CD14-positive monocyte (primary cell): ENCODE data around the gene MAST1. TPM values are rescaled to one million over a fixed set of nuclear protein-coding genes. Genes with fewer than 3 reads are reported as not detected.
"Not testable (repeated sequence)": the region's sequence is repeated elsewhere in the genome, so short reads cannot be mapped to it uniquely, and the experiment has no call there.

Experiments
- DNase-seq, 3 donors: peaks; one replicate each; pipeline ENCODE4 v3.0.0-alpha.2; 2011 to 2022
- H2AFZ ChIP-seq: 2 replicates; pipeline ENCODE4 v1.6.0; 2012; ENCODE audit warnings: mild to moderate bottlenecking, low read depth, low read length, inconsistent platforms; ENCODE audit not compliant: insufficient read depth, poor library complexity, severe bottlenecking
- H3K27ac ChIP-seq, 2 donors: 1 replicate in 1 of 2; 2 replicates in 1 of 2; pipeline ENCODE4 v1.5.1; 2012 to 2013; ENCODE audit warnings: low read length in 2 of 2, control low read depth in 1 of 2, inconsistent platforms in 1 of 2, low read depth in 1 of 2, mild to moderate bottlenecking in 1 of 2
- H3K27me3 ChIP-seq, 2 donors: one replicate each; pipeline versions ENCODE4 v1.6.0 to v1.6.1; 2011 to 2013; ENCODE audit warnings: low read length in 2 of 2; ENCODE audit not compliant: control insufficient read depth in 2 of 2, insufficient read depth in 2 of 2
- H3K36me3 ChIP-seq, 2 donors: replicated peaks in 1 of 2; 1 replicate in 1 of 2; 2 replicates in 1 of 2; pipeline versions ENCODE4 v1.5.1 to v1.6.1; 2012 to 2013; ENCODE audit warnings: low read length in 2 of 2, control low read depth in 1 of 2, inconsistent platforms in 1 of 2, mild to moderate bottlenecking in 1 of 2; ENCODE audit not compliant: insufficient read depth in 2 of 2, control insufficient read depth in 1 of 2
- H3K4me1 ChIP-seq, 2 donors: 1 replicate in 1 of 2; 2 replicates in 1 of 2; pipeline versions ENCODE4 v1.5.1 to v1.6.1; 2012 to 2013; ENCODE audit warnings: low read length in 2 of 2, control low read depth in 1 of 2, inconsistent platforms in 1 of 2, mild to moderate bottlenecking in 1 of 2, moderate library complexity in 1 of 2; ENCODE audit not compliant: insufficient read depth in 2 of 2, control insufficient read depth in 1 of 2
- H3K4me2 ChIP-seq: replicated peaks from 2 replicates; pipeline ENCODE3; 2012; ENCODE audit warnings: low read length, moderate library complexity, mild to moderate bottlenecking; ENCODE audit not compliant: poor library complexity, severe bottlenecking; ENCODE audit errors: extremely low read depth
- H3K4me3 ChIP-seq, 3 experiments: fragments of 200-600 bp in 1 of 3; sonication (generic) in 1 of 3; replicated peaks in 1 of 3; 1 replicate in 2 of 3; 2 replicates in 1 of 3; pipeline ENCODE4 v1.5.1; 2011 to 2013; ENCODE audit warnings: low read length in 3 of 3, mild to moderate bottlenecking in 3 of 3, control low read depth in 2 of 3, low read depth in 2 of 3, inconsistent platforms in 1 of 3, moderate library complexity in 1 of 3
- H3K79me2 ChIP-seq: 2 replicates; pipeline ENCODE4 v1.6.0; 2012; ENCODE audit warnings: mild to moderate bottlenecking, control low read depth, inconsistent platforms, low read length, moderate library complexity; ENCODE audit not compliant: insufficient read depth
- H3K9ac ChIP-seq: 2 replicates; pipeline ENCODE4 v1.6.0; 2017; ENCODE audit warnings: low read length, mild to moderate bottlenecking; ENCODE audit not compliant: insufficient read depth, poor library complexity, severe bottlenecking
- H3K9me3 ChIP-seq, 2 donors: replicated peaks in 1 of 2; 1 replicate in 1 of 2; 2 replicates in 1 of 2; pipeline versions ENCODE4 v1.5.1 to v1.6.1; 2012 to 2013; ENCODE audit warnings: low read length in 2 of 2, control low read depth in 1 of 2; ENCODE audit not compliant: control insufficient read depth in 1 of 2, insufficient read depth in 1 of 2
- H4K20me1 ChIP-seq: 2 replicates; pipeline ENCODE4 v1.6.0; 2012; ENCODE audit warnings: mild to moderate bottlenecking, low read length, control low read depth, moderate library complexity; ENCODE audit not compliant: insufficient read depth
- H3K27ac Mint-ChIP-seq, 7 donors: one replicate each; pipeline ENCODE4 v1.8.0; 2020; ENCODE audit warnings: mild to moderate bottlenecking in 7 of 7, mixed read lengths in 7 of 7, moderate library complexity in 6 of 7, inconsistent platforms in 2 of 7
- H3K27me3 Mint-ChIP-seq, 3 donors: one replicate each; pipeline ENCODE4 v1.8.0; 2021 to 2022; ENCODE audit warnings: low read depth in 3 of 3, mild to moderate bottlenecking in 3 of 3, mixed read lengths in 3 of 3, moderate library complexity in 3 of 3, inconsistent platforms in 1 of 3
- H3K36me3 Mint-ChIP-seq, 2 donors: one replicate each; pipeline ENCODE4 v1.8.0; 2020; ENCODE audit warnings: mixed read lengths in 2 of 2, inconsistent platforms in 1 of 2, mild to moderate bottlenecking in 1 of 2
- H3K4me1 Mint-ChIP-seq: one replicate; pipeline ENCODE4 v1.8.0; 2020; ENCODE audit warnings: mild to moderate bottlenecking, mixed read lengths
- H3K4me3 Mint-ChIP-seq, 2 donors: one replicate each; pipeline ENCODE4 v1.8.0; 2020; ENCODE audit warnings: mild to moderate bottlenecking in 2 of 2, mixed read lengths in 2 of 2, moderate library complexity in 1 of 2
- H3K9me3 Mint-ChIP-seq, 7 donors: one replicate each; pipeline ENCODE4 v1.8.0; 2020 to 2022; ENCODE audit warnings: mixed read lengths in 7 of 7, mild to moderate bottlenecking in 6 of 7, moderate library complexity in 6 of 7, inconsistent platforms in 2 of 7
- CTCF ChIP-seq: fragments of 200-600 bp; IDR thresholded peaks from one replicate; pipeline ENCODE4 v1.8.0; 2022; ENCODE audit warnings: antibody characterized with exemption, mild to moderate bottlenecking
- whole genome bisulfite sequencing: methylation state at CpG from one replicate; pipeline ENCODE4 v1.1.5; 2013; ENCODE audit warnings: missing lambda C conversion rate; ENCODE audit not compliant: insufficient coverage; 5-methylcytosine and 5-hydroxymethylcytosine counted together
- intact Hi-C, 2 donors: fragments of 100-400 bp; cut with micrococcal nuclease; formaldehyde crosslinking; loops; one replicate each; pipeline versions ENCODE4 v1.15.0 to v1.15.1; 2023
- polyA plus RNA-seq, 3 donors: library from polyadenylated mRNA; depleted of rRNA in 1 of 3; unstranded in 2 of 3; stranded (reverse) in 1 of 3; fragments of 300-500 nt in 2 of 3; fragments of >200 nt in 1 of 3; fragmentation: Illumina TruSeq in 2 of 3; gene quantifications; 1 replicate in 2 of 3; 2 replicates in 1 of 3; pipeline ENCODE4 v1.2.3, GENCODE V29; 2012 to 2021

MAST1 gene
- polyA plus RNA-seq, 3 donors, result 0.28 to 3.6 (median 1.1) TPM

- peaks cover 55 to 81% (median 61%) of the 10 kb centered on the region in 3 donors for H3K27me3 Mint-ChIP-seq
- TF ChIP-seq CTCF, result no peak
- peaks cover 3 to 20% (median 16%) of the 10 kb centered on the region in 7 donors for H3K9me3 Mint-ChIP-seq
Observed at GRCh38 chr19:12843328-12843727, 5.0 kb downstream of the MAST1 start.

GRCh38 chr19:12843999-12844732 is 5.9 kb downstream of the MAST1 start:
- H3K27ac Mint-ChIP-seq, result peak overlapping the region in 1 of 7 donors; percentile 21
- H3K4me1 Mint-ChIP-seq, result peaks cover 23% of the 10 kb centered on the region
- peaks cover 2 to 5% of the 10 kb centered on the region in 2 donors for H3K36me3 Mint-ChIP-seq
- peaks cover 6 to 17% of the 10 kb centered on the region in 2 donors for H3K9me3 ChIP-seq
- H3K4me3 Mint-ChIP-seq, result no peak overlapping the region
- no peak overlapping the region for H3K27ac ChIP-seq
- no peak for DNase-seq
- H3K9me3 Mint-ChIP-seq, result peaks cover 3 to 18% (median 14%) of the 10 kb centered on the region in 7 donors
- H3K27me3 Mint-ChIP-seq, result peaks cover 48 to 72% (median 55%) of the 10 kb centered on the region in 3 donors
- no peaks in the 10 kb centered on the region for H4K20me1 ChIP-seq
- H3K4me1 ChIP-seq, result peaks cover 19 to 23% of the 10 kb centered on the region in 2 donors
- H3K79me2 ChIP-seq, result no peaks in the 10 kb centered on the region
- H3K9ac ChIP-seq, result no peak overlapping the region
- peaks cover 24 to 54% of the 10 kb centered on the region in 2 donors for H3K27me3 ChIP-seq
- H2AFZ ChIP-seq, result no peak overlapping the region
- TF ChIP-seq CTCF, result no peak
- 86% methylated on average over 3 of the region's 3 CpGs for WGBS
- H3K4me2 ChIP-seq, result no peak overlapping the region
- H3K4me3 ChIP-seq, result no peak overlapping the region
- no peaks in the 10 kb centered on the region for H3K36me3 ChIP-seq
- intact Hi-C loops, result loop anchor here in 1 of 2 donors (5.0 kb wide), 1 partner anchor 37 kb away; the partner anchor contains the start of gene RNASEH2A

More at GRCh38 chr19:12843328-12843727, 5.0 kb downstream of the MAST1 start:
- Histone ChIP-seq H2AFZ (no peak overlapping the region), H3K4me1 (peaks cover 26 to 32% of the 10 kb centered on the region in 2 donors), H3K4me3 (no peak overlapping the region), H3K9me3 (peaks cover 6 to 25% of the 10 kb centered on the region in 2 donors), H3K27ac (no peak overlapping the region), H3K4me2 (no peak overlapping the region), H3K9ac (no peak overlapping the region), H4K20me1 (no peaks in the 10 kb centered on the region), H3K27me3 (peaks cover 31 to 63% of the 10 kb centered on the region in 2 donors), H3K36me3 (no peaks in the 10 kb centered on the region), H3K79me2 (no peaks in the 10 kb centered on the region)
- intact Hi-C loops, result loop anchor here in 1 of 2 donors (5.0 kb wide), 1 partner anchor 36 kb away; the partner anchor contains the start of gene RNASEH2A
- peaks cover 2 to 5% of the 10 kb centered on the region in 2 donors for H3K36me3 Mint-ChIP-seq
- 93% methylated on average over 10 of the region's 11 CpGs for WGBS
- peaks cover 29% of the 10 kb centered on the region for H3K4me1 Mint-ChIP-seq
- H3K4me3 Mint-ChIP-seq, result no peak overlapping the region
- H3K27ac Mint-ChIP-seq, result no peak overlapping the region
- no peak for DNase-seq

GRCh38 chr19:12846613-12847012 is 8.3 kb downstream of the MAST1 start:
- not testable (repeated sequence) for H3K4me2 ChIP-seq, H3K4me3 ChIP-seq, H3K4me1 Mint-ChIP-seq, H3K79me2 ChIP-seq, H3K36me3 ChIP-seq, H3K27ac ChIP-seq, H3K36me3 Mint-ChIP-seq, H3K9me3 ChIP-seq, DNase-seq, H3K9me3 Mint-ChIP-seq, H3K9ac ChIP-seq, H4K20me1 ChIP-seq
- H3K27me3 Mint-ChIP-seq, result peaks cover 35 to 60% (median 38%) of the 10 kb centered on the region in 3 donors
- H2AFZ ChIP-seq, result peak overlapping the region; percentile 80
- peaks cover 11 to 12% of the 10 kb centered on the region in 2 donors for H3K4me1 ChIP-seq
- H3K27me3 ChIP-seq, result peaks cover 4 to 30% of the 10 kb centered on the region in 2 donors
- WGBS, result 43% methylated on average over 2 of the region's 7 CpGs
- H3K4me3 Mint-ChIP-seq, result peak overlapping the region in 1 of 2 donors; percentile 29
- H3K27ac Mint-ChIP-seq, result peak overlapping the region in 1 of 7 donors; percentile 31
- intact Hi-C loops, result loop anchor here (2.0 to 5.0 kb wide), 4 partner anchors 49 to 84 kb away; no protein-coding TSS in a partner anchor
